ENCODE data around the gene LY6G5B. TPM values are rescaled to one million over a fixed set of nuclear protein-coding genes. Genes with fewer than 3 reads are reported as not detected.

The LY6G5B gene
- total and polyA plus RNA-seq, 2 donors (not counting 3 experiments of a cell fraction or from before 2014, with no cell fraction given): 15.4 to 25.0 TPM

DNA sequence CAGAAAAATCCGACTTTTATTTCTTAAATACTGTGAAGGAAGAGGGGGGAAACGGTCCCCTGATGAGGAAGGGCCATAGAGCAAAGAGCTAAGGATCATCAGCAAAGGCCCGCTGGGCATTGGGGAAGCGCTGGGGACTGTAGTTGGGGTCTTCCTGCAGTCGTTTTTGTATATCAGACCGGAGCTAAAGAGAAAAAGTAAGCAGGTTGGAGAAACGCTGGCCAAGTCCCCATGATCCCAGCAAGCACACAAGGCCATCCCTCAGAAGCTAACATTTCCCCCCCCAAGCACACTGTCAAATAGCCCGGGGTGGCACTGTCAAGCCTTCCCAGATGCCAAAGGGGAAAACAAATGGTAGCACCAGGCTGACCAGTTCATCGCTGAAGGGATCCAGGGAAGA is 30.7 kb upstream of the LY6G5B start:
- ChIA-PET CTCF (interaction anchor here (1.2 to 2.5 kb wide), 7 partner anchors 12 to 191 kb away, joined by 3 to 10 read pairs (median 4); partner anchors contain the start of genes ATP6V1G2, BAG6 and GPANK1), POLR2A (interaction anchor here (1.1 to 2.2 kb wide), 3 partner anchors 13 to 189 kb away, joined by 3 to 10 read pairs (median 4); partner anchors contain the start of genes BAG6, GPANK1 and HSPA1B)
- dilution Hi-C loops (cut with MboI; ENCODE audit: extremely low pct_ligation_motif_present, low sequenced_read_pairs): no loop called here
- H2AFZ ChIP-seq (ENCODE audit: low read depth, low read length): no peak overlapping the region
- H4K20me1 ChIP-seq (replicated peaks; ENCODE audit: control insufficient read depth, extremely low read depth, insufficient read depth, low read length): no peaks in the 10 kb centered on the region
- H3K27ac ChIP-seq (ENCODE audit: insufficient read depth, low read depth, low read length): no peak overlapping the region
- H3K9me1 ChIP-seq (replicated peaks; ENCODE audit: control insufficient read depth, extremely low read depth, insufficient read depth, low read length): no peaks in the 10 kb centered on the region
- DNase-seq (ENCODE audit: low read depth, low spot score): no peak
- H3K4me1 ChIP-seq (ENCODE audit: control insufficient read depth, extremely low read depth, insufficient read depth, low read length): no peaks in the 10 kb centered on the region
- H3K4me2 ChIP-seq (ENCODE audit: insufficient read depth, low read length): no peak overlapping the region
- no peak overlapping the region for H3K4me3 ChIP-seq (replicated peaks in 1 of 3; ENCODE audit: insufficient read depth in 1 of 3, low read depth in 1 of 3, low read length in 3 of 3)
- intact Hi-C loops (cut with micrococcal nuclease): no loop called here
- peaks cover 40 to 72% of the 10 kb centered on the region in 2 experiments for H3K36me3 ChIP-seq (ENCODE audit: control insufficient read depth in 2 of 2, extremely low read depth in 1 of 2, insufficient read depth in 2 of 2, low read length in 2 of 2)
- peak; percentile 33 for FAIRE-seq
- H3K9me3 ChIP-seq (replicated peaks; ENCODE audit: control insufficient read depth, insufficient read depth, low read length): no peaks in the 10 kb centered on the region
- TF ChIP-seq POLR2A (IDR thresholded peaks at IDR 0.05; ENCODE audit: low read depth, low read length) (no peak), EZH2 (IDR thresholded peaks at IDR 0.05; ENCODE audit: borderline replicate concordance, low read depth, low read length, severe bottlenecking) (no peak), GATA2 (IDR thresholded peaks at IDR 0.05; ENCODE audit: insufficient read depth, insufficient read length, low read depth, low read length) (no peak), MYC (IDR thresholded peaks at IDR 0.05; ENCODE audit: low read depth, low read length) (no peak), FOS (IDR thresholded peaks at IDR 0.05; ENCODE audit: borderline replicate concordance, insufficient read depth, low read length) (no peak), POLR2AphosphoS5 (IDR thresholded peaks at IDR 0.05; ENCODE audit: insufficient read depth, low read depth, low read length) (no peak), JUN (IDR thresholded peaks at IDR 0.05; ENCODE audit: borderline replicate concordance, insufficient read depth, insufficient read length, low read depth) (no peak)
- TF ChIP-seq, protein P1, sequence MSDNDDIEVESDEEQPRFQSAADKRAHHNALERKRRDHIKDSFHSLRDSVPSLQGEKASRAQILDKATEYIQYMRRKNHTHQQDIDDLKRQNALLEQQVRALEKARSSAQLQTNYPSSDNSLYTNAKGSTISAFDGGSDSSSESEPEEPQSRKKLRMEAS (IDR thresholded peaks at IDR 0.05; ENCODE audit: insufficient read depth, insufficient read length): no peak
- TF ChIP-seq, protein P2, sequence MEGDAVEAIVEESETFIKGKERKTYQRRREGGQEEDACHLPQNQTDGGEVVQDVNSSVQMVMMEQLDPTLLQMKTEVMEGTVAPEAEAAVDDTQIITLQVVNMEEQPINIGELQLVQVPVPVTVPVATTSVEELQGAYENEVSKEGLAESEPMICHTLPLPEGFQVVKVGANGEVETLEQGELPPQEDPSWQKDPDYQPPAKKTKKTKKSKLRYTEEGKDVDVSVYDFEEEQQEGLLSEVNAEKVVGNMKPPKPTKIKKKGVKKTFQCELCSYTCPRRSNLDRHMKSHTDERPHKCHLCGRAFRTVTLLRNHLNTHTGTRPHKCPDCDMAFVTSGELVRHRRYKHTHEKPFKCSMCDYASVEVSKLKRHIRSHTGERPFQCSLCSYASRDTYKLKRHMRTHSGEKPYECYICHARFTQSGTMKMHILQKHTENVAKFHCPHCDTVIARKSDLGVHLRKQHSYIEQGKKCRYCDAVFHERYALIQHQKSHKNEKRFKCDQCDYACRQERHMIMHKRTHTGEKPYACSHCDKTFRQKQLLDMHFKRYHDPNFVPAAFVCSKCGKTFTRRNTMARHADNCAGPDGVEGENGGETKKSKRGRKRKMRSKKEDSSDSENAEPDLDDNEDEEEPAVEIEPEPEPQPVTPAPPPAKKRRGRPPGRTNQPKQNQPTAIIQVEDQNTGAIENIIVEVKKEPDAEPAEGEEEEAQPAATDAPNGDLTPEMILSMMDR (IDR thresholded peaks at IDR 0.05; ENCODE audit: extremely low read depth in 1 of 2, insufficient read depth in 1 of 2, low read depth in 1 of 2, low read length in 2 of 2): no peak
- no peaks in the 10 kb centered on the region for H3K27me3 ChIP-seq (ENCODE audit: control insufficient read depth in 2 of 2, insufficient read depth in 2 of 2, low read length in 2 of 2)
- H3K9ac ChIP-seq (replicated peaks; ENCODE audit: extremely low read depth, insufficient read depth, low read length): no peak overlapping the region
- no peaks in the 10 kb centered on the region for H3K79me2 ChIP-seq (ENCODE audit: control insufficient read depth, insufficient read depth, low read length)
- no TSS peak for BruUV-seq (replicated peaks)
